HCT116 (cell line): ENCODE data around the gene TMEM126B. TPM values are rescaled to one million over a fixed set of nuclear protein-coding genes. Genes with fewer than 3 reads are reported as not detected.

Source experiments
- ATAC-seq: fragments of 200-7000 bp; cut with Tn5 transposase; 2 replicates; pipeline ENCODE4 v1.9.1; 2020; ENCODE audit warnings: mild to moderate bottlenecking, moderate library complexity
- BruUV-seq: library from RNA; stranded (reverse); fragments of 400-500 nt; replicated peaks from 2 replicates; lab custom pipeline; 2021; lab: Mats Ljungman, UMichigan
- CTCF ChIA-PET: fragments of 300-600 bp; sonication (Branson Sonifier 250); formaldehyde crosslinking; loops from one replicate; lab custom pipeline; 2021; ENCODE audit warnings: antibody characterized with exemption; lab: Charles Lee
- POLR2A ChIA-PET: fragments of 300-600, 350-600 bp; sonication (Branson Sonifier 250); formaldehyde crosslinking; loops from one replicate; lab custom pipeline; 2021; ENCODE audit warnings: antibody characterized with exemption; lab: Charles Lee
- RAD21 ChIA-PET, 2 experiments: fragments of 300-600 bp; sonication (Branson Sonifier 250); formaldehyde crosslinking; loops; one replicate each; lab custom pipeline; 2023; ENCODE audit warnings: low total read pairs in 2 of 2; ENCODE audit not compliant: uncharacterized antibody in 2 of 2, unreplicated experiment in 2 of 2, low non-redundant PET in 1 of 2; lab: Charles Lee
- DNase-seq: peaks from one replicate; pipeline ENCODE4 v3.0.0-alpha.2; 2010; ENCODE audit warnings: low read depth, low spot score
- H2AFZ ChIP-seq: fragments of 200-600 bp; shearing (Covaris generic), sonication (generic); 2 replicates; pipeline ENCODE4 v1.6.1; 2017; ENCODE audit warnings: low read depth, mixed run types, mixed read lengths, antibody characterized with exemption, low read length; ENCODE audit not compliant: poor library complexity, severe bottlenecking
- H3K27ac ChIP-seq: 2 replicates; pipeline ENCODE4 v1.5.1; 2012; ENCODE audit warnings: low read depth, low read length
- H3K27me3 ChIP-seq: fragments of 200-600 bp; sonication (generic); 2 replicates; pipeline ENCODE4 v1.6.1; 2016; ENCODE audit warnings: mixed run types, low read length, mixed read lengths; ENCODE audit not compliant: insufficient read depth
- H3K36me3 ChIP-seq, 2 experiments: fragments of 200-500 bp in 1 of 2; fragments of 200-600 bp in 1 of 2; sonication (Bioruptor generic) in 1 of 2; sonication (generic) in 1 of 2; 2 replicates each; pipeline versions ENCODE4 v1.5.1 to v1.6.1; 2014 to 2016; ENCODE audit warnings: low read length in 2 of 2, inconsistent platforms in 1 of 2, mixed read lengths in 1 of 2, mixed run types in 1 of 2; ENCODE audit not compliant: insufficient read depth in 2 of 2, control insufficient read depth in 1 of 2
- H3K4me1 ChIP-seq, 2 experiments: fragments of 200-600 bp in 1 of 2; sonication (generic) in 1 of 2; 2 replicates each; pipeline versions ENCODE4 v1.5.1 to v1.6.1; 2012 to 2017; ENCODE audit warnings: low read length in 2 of 2, inconsistent platforms in 1 of 2, mild to moderate bottlenecking in 1 of 2, mixed read lengths in 1 of 2, mixed run types in 1 of 2, moderate library complexity in 1 of 2; ENCODE audit not compliant: insufficient read depth in 2 of 2, control insufficient read depth in 1 of 2
- H3K4me2 ChIP-seq: fragments of 200-600 bp; sonication (generic); 2 replicates; pipeline ENCODE4 v1.6.1; 2017; ENCODE audit warnings: mixed run types, low read length, mixed read lengths
- H3K4me3 ChIP-seq, 2 experiments: fragments of 200-600 bp in 1 of 2; sonication (generic) in 1 of 2; replicated peaks in 1 of 2; 2 replicates each; pipeline ENCODE4 v1.5.1; 2011 to 2016; ENCODE audit warnings: low read length in 2 of 2, control low read depth in 1 of 2, low read depth in 1 of 2, mild to moderate bottlenecking in 1 of 2, mixed read lengths in 1 of 2, mixed run types in 1 of 2
- H3K79me2 ChIP-seq: fragments of 200-600 bp; sonication (generic); 2 replicates; pipeline ENCODE4 v1.6.1; 2017; ENCODE audit warnings: mild to moderate bottlenecking, mixed run types, low read length, moderate library complexity, mixed read lengths; ENCODE audit not compliant: insufficient read depth
- H3K9ac ChIP-seq: fragments of 200-600 bp; sonication (generic); 2 replicates; pipeline ENCODE4 v1.6.1; 2016; ENCODE audit warnings: low read length, mixed read lengths
- H3K9me2 ChIP-seq: fragments of 200-600 bp; sonication (generic), shearing (Covaris generic); 2 replicates; pipeline ENCODE4 v1.6.1; 2017; ENCODE audit warnings: mixed run types, mild to moderate bottlenecking, moderate library complexity; ENCODE audit not compliant: insufficient read depth
- H3K9me3 ChIP-seq, 2 experiments: fragments of 200-500 bp in 1 of 2; fragments of 200-600 bp in 1 of 2; sonication (Bioruptor generic) in 1 of 2; sonication (generic) in 1 of 2; 2 replicates each; pipeline ENCODE4 v1.6.1; 2014 to 2017; ENCODE audit warnings: low read length in 2 of 2, mixed read lengths in 2 of 2, inconsistent platforms in 1 of 2, low read depth in 1 of 2, mild to moderate bottlenecking in 1 of 2, mixed run types in 1 of 2, moderate library complexity in 1 of 2; ENCODE audit not compliant: control insufficient read depth in 1 of 2, insufficient read depth in 1 of 2
- H4K20me1 ChIP-seq: fragments of 200-600 bp; sonication (generic), shearing (Covaris generic); 2 replicates; pipeline ENCODE4 v1.6.1; 2017; ENCODE audit warnings: mixed run types, mild to moderate bottlenecking, moderate library complexity; ENCODE audit not compliant: insufficient read depth
- CBX3 ChIP-seq: IDR thresholded peaks from 2 replicates; pipeline ENCODE4 v1.6.1; 2012; ENCODE audit warnings: low read depth
- CEBPB ChIP-seq: IDR thresholded peaks from 2 replicates; pipeline ENCODE4 v1.6.1; 2012; ENCODE audit warnings: low read depth
- EGR1 ChIP-seq: IDR thresholded peaks from 2 replicates; pipeline ENCODE4 v1.6.1; 2012; ENCODE audit warnings: low read depth
- ELF1 ChIP-seq: IDR thresholded peaks from 2 replicates; pipeline ENCODE4 v1.6.1; 2012; ENCODE audit warnings: low read depth, borderline replicate concordance
- FOSL1 ChIP-seq: IDR thresholded peaks from 2 replicates; pipeline ENCODE4 v1.6.1; 2012; ENCODE audit warnings: low read depth
- JUND ChIP-seq: IDR thresholded peaks from 2 replicates; pipeline ENCODE4 v1.6.1; 2012
- SRF ChIP-seq: IDR thresholded peaks from 2 replicates; pipeline ENCODE4 v1.6.1; 2012; ENCODE audit warnings: low read depth
- YY1 ChIP-seq: IDR thresholded peaks from 2 replicates; pipeline ENCODE4 v1.6.1; 2011; ENCODE audit warnings: low read length, low read depth, moderate library complexity, mild to moderate bottlenecking; ENCODE audit not compliant: insufficient replicate concordance; ENCODE audit errors: extremely low read depth
- intact Hi-C: fragments of 100-400 bp; cut with micrococcal nuclease; formaldehyde crosslinking; loops from 2 replicates; pipeline ENCODE4 v1.10.0; 2022
- total RNA-seq: library from RNA; stranded (reverse); gene quantifications from one replicate; pipeline ENCODE4 v1.2.1, GENCODE V29; 2021; ENCODE audit not compliant: unreplicated experiment
- TF ChIP-seq, protein P1 (sequence below), 3 experiments: fragments of 200-600 bp in 1 of 3; sonication (generic) in 1 of 3; IDR thresholded peaks in 2 of 3; conservative IDR thresholded peaks in 1 of 3; 2 replicates each; pipeline ENCODE4 v1.5.1; 2012 to 2017; ENCODE audit warnings: low read depth in 2 of 3, low read length in 2 of 3, antibody characterized with exemption in 1 of 3, borderline replicate concordance in 1 of 3, control low read depth in 1 of 3, mild to moderate bottlenecking in 1 of 3, mixed read lengths in 1 of 3, mixed run types in 1 of 3, moderate library complexity in 1 of 3; ENCODE audit not compliant: insufficient read depth in 1 of 3
- TF ChIP-seq, protein P2 (sequence below): IDR thresholded peaks from 2 replicates; pipeline ENCODE4 v1.6.1; 2012; ENCODE audit warnings: low read depth

The TMEM126B gene
- total RNA-seq, 1 experiment from 2014 or later, result 49.0 TPM

DNA sequence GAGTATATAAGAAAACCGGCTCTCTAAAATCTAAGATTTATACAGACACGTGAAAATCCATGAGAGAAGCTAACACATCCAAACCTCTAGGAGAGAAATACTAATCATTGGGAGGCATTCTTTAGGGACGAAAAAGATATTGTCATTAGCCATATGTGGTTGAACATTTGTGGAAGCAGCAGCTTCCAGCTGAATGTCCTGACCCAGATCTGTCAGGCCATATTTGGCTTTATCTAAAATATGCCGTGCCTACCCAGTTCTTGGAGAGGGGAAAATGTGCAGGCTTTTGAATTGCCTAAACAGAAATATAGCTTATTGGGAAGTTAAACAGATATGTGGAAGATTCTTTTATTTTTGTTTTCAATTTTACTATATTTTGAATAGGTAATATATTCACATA is 51.2 kb downstream of the TMEM126B start (continued):
- TF ChIP-seq, protein P1, sequence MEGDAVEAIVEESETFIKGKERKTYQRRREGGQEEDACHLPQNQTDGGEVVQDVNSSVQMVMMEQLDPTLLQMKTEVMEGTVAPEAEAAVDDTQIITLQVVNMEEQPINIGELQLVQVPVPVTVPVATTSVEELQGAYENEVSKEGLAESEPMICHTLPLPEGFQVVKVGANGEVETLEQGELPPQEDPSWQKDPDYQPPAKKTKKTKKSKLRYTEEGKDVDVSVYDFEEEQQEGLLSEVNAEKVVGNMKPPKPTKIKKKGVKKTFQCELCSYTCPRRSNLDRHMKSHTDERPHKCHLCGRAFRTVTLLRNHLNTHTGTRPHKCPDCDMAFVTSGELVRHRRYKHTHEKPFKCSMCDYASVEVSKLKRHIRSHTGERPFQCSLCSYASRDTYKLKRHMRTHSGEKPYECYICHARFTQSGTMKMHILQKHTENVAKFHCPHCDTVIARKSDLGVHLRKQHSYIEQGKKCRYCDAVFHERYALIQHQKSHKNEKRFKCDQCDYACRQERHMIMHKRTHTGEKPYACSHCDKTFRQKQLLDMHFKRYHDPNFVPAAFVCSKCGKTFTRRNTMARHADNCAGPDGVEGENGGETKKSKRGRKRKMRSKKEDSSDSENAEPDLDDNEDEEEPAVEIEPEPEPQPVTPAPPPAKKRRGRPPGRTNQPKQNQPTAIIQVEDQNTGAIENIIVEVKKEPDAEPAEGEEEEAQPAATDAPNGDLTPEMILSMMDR (IDR thresholded peaks at IDR 0.05 in 2 of 3, conservative IDR thresholded peaks at IDR 0.05 in 1 of 3; ENCODE audit: borderline replicate concordance in 1 of 3, insufficient read depth in 1 of 3, low read depth in 2 of 3, low read length in 2 of 3), result no peak
- TF ChIP-seq CEBPB (no peak), YY1 (no peak)

DNA sequence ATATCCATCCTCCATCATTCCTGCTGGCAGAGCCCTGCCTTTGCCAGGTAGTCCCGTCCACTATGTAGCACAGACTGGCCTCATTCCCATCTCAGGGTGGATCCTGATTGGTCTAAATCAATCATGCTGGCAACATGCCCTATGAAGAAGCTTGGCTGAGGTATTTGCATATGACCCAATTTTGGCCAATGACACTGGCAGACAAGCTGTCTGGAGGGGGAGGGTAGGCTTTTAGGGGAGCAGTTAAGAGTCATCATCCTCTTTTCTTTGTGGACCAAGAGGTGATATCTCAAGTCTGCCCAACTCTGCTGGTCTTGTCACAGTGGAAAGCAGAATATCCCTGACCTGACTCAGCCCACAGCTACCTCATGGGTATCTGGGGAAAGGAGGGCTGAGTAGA is 52.5 kb downstream of the TMEM126B start:
- intact Hi-C loops, result no loop called here
- Histone ChIP-seq H2AFZ (no peak overlapping the region), H3K4me1 (no peaks in the 10 kb centered on the region)
- TF ChIP-seq EGR1 (no peak), FOSL1 (no peak), JUND (no peak), CBX3 (no peak), SRF (no peak), YY1 (no peak), ELF1 (no peak)
- TF ChIP-seq, protein P1 (IDR thresholded peaks at IDR 0.05 in 2 of 3, conservative IDR thresholded peaks at IDR 0.05 in 1 of 3; ENCODE audit: borderline replicate concordance in 1 of 3, insufficient read depth in 1 of 3, low read depth in 2 of 3, low read length in 2 of 3), result no peak
- TF ChIP-seq, protein P2, sequence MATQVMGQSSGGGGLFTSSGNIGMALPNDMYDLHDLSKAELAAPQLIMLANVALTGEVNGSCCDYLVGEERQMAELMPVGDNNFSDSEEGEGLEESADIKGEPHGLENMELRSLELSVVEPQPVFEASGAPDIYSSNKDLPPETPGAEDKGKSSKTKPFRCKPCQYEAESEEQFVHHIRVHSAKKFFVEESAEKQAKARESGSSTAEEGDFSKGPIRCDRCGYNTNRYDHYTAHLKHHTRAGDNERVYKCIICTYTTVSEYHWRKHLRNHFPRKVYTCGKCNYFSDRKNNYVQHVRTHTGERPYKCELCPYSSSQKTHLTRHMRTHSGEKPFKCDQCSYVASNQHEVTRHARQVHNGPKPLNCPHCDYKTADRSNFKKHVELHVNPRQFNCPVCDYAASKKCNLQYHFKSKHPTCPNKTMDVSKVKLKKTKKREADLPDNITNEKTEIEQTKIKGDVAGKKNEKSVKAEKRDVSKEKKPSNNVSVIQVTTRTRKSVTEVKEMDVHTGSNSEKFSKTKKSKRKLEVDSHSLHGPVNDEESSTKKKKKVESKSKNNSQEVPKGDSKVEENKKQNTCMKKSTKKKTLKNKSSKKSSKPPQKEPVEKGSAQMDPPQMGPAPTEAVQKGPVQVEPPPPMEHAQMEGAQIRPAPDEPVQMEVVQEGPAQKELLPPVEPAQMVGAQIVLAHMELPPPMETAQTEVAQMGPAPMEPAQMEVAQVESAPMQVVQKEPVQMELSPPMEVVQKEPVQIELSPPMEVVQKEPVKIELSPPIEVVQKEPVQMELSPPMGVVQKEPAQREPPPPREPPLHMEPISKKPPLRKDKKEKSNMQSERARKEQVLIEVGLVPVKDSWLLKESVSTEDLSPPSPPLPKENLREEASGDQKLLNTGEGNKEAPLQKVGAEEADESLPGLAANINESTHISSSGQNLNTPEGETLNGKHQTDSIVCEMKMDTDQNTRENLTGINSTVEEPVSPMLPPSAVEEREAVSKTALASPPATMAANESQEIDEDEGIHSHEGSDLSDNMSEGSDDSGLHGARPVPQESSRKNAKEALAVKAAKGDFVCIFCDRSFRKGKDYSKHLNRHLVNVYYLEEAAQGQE, result no peak
- TF ChIP-seq, all 23 proteins: peak for 0
- Histone ChIP-seq H3K4me3 (no peak overlapping the region), H4K20me1 (no peaks in the 10 kb centered on the region), H3K9ac (no peak overlapping the region), H3K9me2 (no peaks in the 10 kb centered on the region), H3K27me3 (no peaks in the 10 kb centered on the region), H3K79me2 (no peaks in the 10 kb centered on the region), H3K36me3 (no peaks in the 10 kb centered on the region), H3K27ac (no peak overlapping the region), H3K4me2 (no peak overlapping the region), H3K9me3 (no peaks in the 10 kb centered on the region)
- CTCF ChIA-PET, result interaction anchor here (1.0 kb wide), 1 partner anchor 11 kb away, joined by 3 read pairs; no protein-coding TSS in a partner anchor
- ATAC-seq (no peak), DNase-seq (no peak)
- RAD21 ChIA-PET, result no interaction called here
- BruUV-seq, result no TSS peak
- POLR2A ChIA-PET, result no interaction called here
